IPS DF 4.7 (cell line): ENCODE results near the gene PROKR1.
A peak's percentile ranks its signal among the peaks of the same experiment; 100 is the strongest.
"Not testable (repeated sequence)": the region's sequence is repeated elsewhere in the genome, so short reads cannot be mapped to it uniquely, and the experiment has no call there.

ENCODE experiments used
- DNase-seq: peaks from one replicate; pipeline ENCODE4 v3.0.0-alpha.2; 2013; ENCODE audit warnings: low spot score; ENCODE audit errors: extremely low read depth

Gene PROKR1

GRCh38 chr2:68643011-68643873 is at the start of gene PROKR1:
Gene PROKR1, plus strand, starts transcription at chr2:68643579. Its CDS starts 2,243 bp downstream, at chr2:68645822.
- DNase-seq: peak; percentile 9

GRCh38 chr2:68594041-68594440 is 49.3 kb upstream of the PROKR1 start:
- no peak for DNase-seq

- peak; percentile 38 for DNase-seq
Observed at GRCh38 chr2:68594674-68595492, 48.5 kb upstream of the PROKR1 start.

- not testable (repeated sequence) for DNase-seq
Observed at GRCh38 chr2:68595493-68595785, 47.9 kb upstream of the PROKR1 start.

- not testable (repeated sequence) for DNase-seq
Observed at GRCh38 chr2:68600495-68600894, 42.9 kb upstream of the PROKR1 start.

GRCh38 chr2:68603059-68603458 is 40.3 kb upstream of the PROKR1 start:
- no peak for DNase-seq

GRCh38 chr2:68604077-68604476 is 39.3 kb upstream of the PROKR1 start:
- DNase-seq: no peak

- no peak for DNase-seq
Observed at GRCh38 chr2:68605939-68606338, 37.4 kb upstream of the PROKR1 start.

GRCh38 chr2:68606759-68607158 is 36.6 kb upstream of the PROKR1 start:
- DNase-seq: no peak

GRCh38 chr2:68607837-68608236 is 35.5 kb upstream of the PROKR1 start:
- no peak for DNase-seq

- no peak for DNase-seq
Observed at GRCh38 chr2:68612765-68613519, 30.4 kb upstream of the PROKR1 start.

GRCh38 chr2:68620772-68621171 is 22.6 kb upstream of the PROKR1 start:
- DNase-seq: no peak

- no peak for DNase-seq
Observed at GRCh38 chr2:68623820-68624219, 19.6 kb upstream of the PROKR1 start.

GRCh38 chr2:68627615-68628014 is 15.8 kb upstream of the PROKR1 start:
- DNase-seq: no peak

- DNase-seq: no peak
Observed at GRCh38 chr2:68632021-68632420, 11.4 kb upstream of the PROKR1 start.

GRCh38 chr2:68637047-68637446 is 6.3 kb upstream of the PROKR1 start:
- no peak for DNase-seq

GRCh38 chr2:68643874-68644485 is 601 bp downstream of the PROKR1 start:
- no peak for DNase-seq

- no peak for DNase-seq
Observed at GRCh38 chr2:68645523-68645922, 2.1 kb downstream of the PROKR1 start.

- DNase-seq: no peak
Observed at GRCh38 chr2:68646303-68646702, 2.9 kb downstream of the PROKR1 start.

- no peak for DNase-seq
Observed at GRCh38 chr2:68650645-68651044, 7.3 kb downstream of the PROKR1 start.

- DNase-seq: no peak
Observed at GRCh38 chr2:68653034-68653433, 9.7 kb downstream of the PROKR1 start.
